ENCODE measurements around the gene FAF1. TPM values are rescaled to one million over a fixed set of nuclear protein-coding genes. Genes with fewer than 3 reads are reported as not detected.
"Not testable (repeated sequence)": the region's sequence is repeated elsewhere in the genome, so short reads cannot be mapped to it uniquely, and the experiment has no call there.

FAF1 gene
- total RNA-seq, 1 experiment from 2014 or later: 78.7 TPM

GRCh38 chr1:50936321-50936720 is 23.7 kb downstream of the FAF1 start:
- no TSS peak for BruUV-seq (replicated peaks)
- intact Hi-C loops (cut with micrococcal nuclease; ENCODE audit: unreplicated experiment): no loop called here
- Mint-ChIP-seq H3K27me3 (ENCODE audit: insufficient read depth, unreplicated experiment) (no peaks in the 10 kb centered on the region), H3K36me3 (ENCODE audit: insufficient read depth, unreplicated experiment) (no peaks in the 10 kb centered on the region), H3K4me3 (ENCODE audit: unreplicated experiment) (no peak overlapping the region), H3K4me1 (ENCODE audit: low read depth, unreplicated experiment) (no peaks in the 10 kb centered on the region), H3K27ac (ENCODE audit: unreplicated experiment) (no peak overlapping the region), H3K9me3 (ENCODE audit: unreplicated experiment) (no peaks in the 10 kb centered on the region)
- no peak for DNase-seq
- ChIA-PET POLR2A (no interaction called here), CTCF (no interaction called here)
- no peak for TF ChIP-seq CTCF (IDR thresholded peaks at IDR 0.05; ENCODE audit: insufficient read depth in 1 of 2, low read depth in 1 of 2, low read length in 1 of 2, severe bottlenecking in 1 of 2, unreplicated experiment in 1 of 2)
- no peaks in the 10 kb centered on the region for H3K9me3 ChIP-seq
- H3K36me3 ChIP-seq (ENCODE audit: control insufficient read depth, insufficient read depth, low read length): no peaks in the 10 kb centered on the region
- H3K4me1 ChIP-seq: no peaks in the 10 kb centered on the region
- no peaks in the 10 kb centered on the region for H3K27me3 ChIP-seq (replicated peaks; ENCODE audit: control insufficient read depth, insufficient read depth, low read length)
- H3K4me3 ChIP-seq (ENCODE audit: low read depth, low read length): no peak overlapping the region

- H3K4me1 Mint-ChIP-seq (ENCODE audit: low read depth, unreplicated experiment); H3K36me3 ChIP-seq (ENCODE audit: control insufficient read depth, insufficient read depth, low read length); H3K4me3 Mint-ChIP-seq (ENCODE audit: unreplicated experiment); H3K9me3 Mint-ChIP-seq (ENCODE audit: unreplicated experiment); H3K4me1 ChIP-seq; H3K27me3 Mint-ChIP-seq (ENCODE audit: insufficient read depth, unreplicated experiment); DNase-seq; BruUV-seq (replicated peaks); intact Hi-C loops (cut with micrococcal nuclease; ENCODE audit: unreplicated experiment); CTCF ChIA-PET; H3K36me3 Mint-ChIP-seq (ENCODE audit: insufficient read depth, unreplicated experiment); H3K27ac Mint-ChIP-seq (ENCODE audit: unreplicated experiment); H3K27me3 ChIP-seq (replicated peaks; ENCODE audit: control insufficient read depth, insufficient read depth, low read length); H3K9me3 ChIP-seq; H3K4me3 ChIP-seq (ENCODE audit: low read depth, low read length); POLR2A ChIA-PET: not testable (repeated sequence)
These were observed 24.8 kb downstream of the FAF1 start for GRCh38 chr1:50935276-50935675.

- Mint-ChIP-seq H3K27ac (ENCODE audit: unreplicated experiment) (no peak overlapping the region), H3K36me3 (ENCODE audit: insufficient read depth, unreplicated experiment) (no peaks in the 10 kb centered on the region), H3K27me3 (ENCODE audit: insufficient read depth, unreplicated experiment) (no peaks in the 10 kb centered on the region), H3K4me1 (ENCODE audit: low read depth, unreplicated experiment) (no peaks in the 10 kb centered on the region), H3K4me3 (ENCODE audit: unreplicated experiment) (no peak overlapping the region), H3K9me3 (ENCODE audit: unreplicated experiment) (no peaks in the 10 kb centered on the region)
- POLR2A ChIA-PET: no interaction called here
- Histone ChIP-seq H3K27me3 (replicated peaks; ENCODE audit: control insufficient read depth, insufficient read depth, low read length) (no peaks in the 10 kb centered on the region), H3K36me3 (ENCODE audit: control insufficient read depth, insufficient read depth, low read length) (no peaks in the 10 kb centered on the region), H3K4me1 (no peaks in the 10 kb centered on the region), H3K4me3 (ENCODE audit: low read depth, low read length) (no peak overlapping the region), H3K9me3 (no peaks in the 10 kb centered on the region)
- intact Hi-C loops (cut with micrococcal nuclease; ENCODE audit: unreplicated experiment): no loop called here
- DNase-seq: no peak
- CTCF ChIA-PET: no interaction called here
- BruUV-seq (replicated peaks): no TSS peak
- no peak for TF ChIP-seq CTCF (IDR thresholded peaks at IDR 0.05; ENCODE audit: insufficient read depth in 1 of 2, low read depth in 1 of 2, low read length in 1 of 2, severe bottlenecking in 1 of 2, unreplicated experiment in 1 of 2)
These were observed 25.2 kb downstream of the FAF1 start for GRCh38 chr1:50934838-50935237.

GRCh38 chr1:50933770-50934169 is 26.3 kb downstream of the FAF1 start:
- H3K9me3 Mint-ChIP-seq (ENCODE audit: unreplicated experiment); H3K9me3 ChIP-seq; H3K27me3 Mint-ChIP-seq (ENCODE audit: insufficient read depth, unreplicated experiment); CTCF ChIA-PET; H3K4me3 Mint-ChIP-seq (ENCODE audit: unreplicated experiment); H3K27ac Mint-ChIP-seq (ENCODE audit: unreplicated experiment); DNase-seq; H3K4me1 Mint-ChIP-seq (ENCODE audit: low read depth, unreplicated experiment); H3K36me3 ChIP-seq (ENCODE audit: control insufficient read depth, insufficient read depth, low read length); H3K27me3 ChIP-seq (replicated peaks; ENCODE audit: control insufficient read depth, insufficient read depth, low read length); BruUV-seq (replicated peaks); H3K4me3 ChIP-seq (ENCODE audit: low read depth, low read length); POLR2A ChIA-PET; intact Hi-C loops (cut with micrococcal nuclease; ENCODE audit: unreplicated experiment); H3K4me1 ChIP-seq; H3K36me3 Mint-ChIP-seq (ENCODE audit: insufficient read depth, unreplicated experiment): not testable (repeated sequence)

GRCh38 chr1:50932043-50932442 is 28.0 kb downstream of the FAF1 start:
- CTCF ChIA-PET; POLR2A ChIA-PET; intact Hi-C loops (cut with micrococcal nuclease; ENCODE audit: unreplicated experiment): not testable (repeated sequence)

More at GRCh38 chr1:50932043-50932442, 28.0 kb downstream of the FAF1 start:
- not testable (repeated sequence) for BruUV-seq (replicated peaks); H3K36me3 Mint-ChIP-seq (ENCODE audit: insufficient read depth, unreplicated experiment); H3K36me3 ChIP-seq (ENCODE audit: control insufficient read depth, insufficient read depth, low read length); H3K9me3 Mint-ChIP-seq (ENCODE audit: unreplicated experiment); DNase-seq; H3K27me3 ChIP-seq (replicated peaks; ENCODE audit: control insufficient read depth, insufficient read depth, low read length); H3K4me3 ChIP-seq (ENCODE audit: low read depth, low read length); H3K4me1 Mint-ChIP-seq (ENCODE audit: low read depth, unreplicated experiment); H3K4me1 ChIP-seq; H3K27ac Mint-ChIP-seq (ENCODE audit: unreplicated experiment); H3K9me3 ChIP-seq; H3K27me3 Mint-ChIP-seq (ENCODE audit: insufficient read depth, unreplicated experiment); H3K4me3 Mint-ChIP-seq (ENCODE audit: unreplicated experiment)
